Measurements from ENCODE around the gene MEOX1.

The MEOX1 gene

DNA sequence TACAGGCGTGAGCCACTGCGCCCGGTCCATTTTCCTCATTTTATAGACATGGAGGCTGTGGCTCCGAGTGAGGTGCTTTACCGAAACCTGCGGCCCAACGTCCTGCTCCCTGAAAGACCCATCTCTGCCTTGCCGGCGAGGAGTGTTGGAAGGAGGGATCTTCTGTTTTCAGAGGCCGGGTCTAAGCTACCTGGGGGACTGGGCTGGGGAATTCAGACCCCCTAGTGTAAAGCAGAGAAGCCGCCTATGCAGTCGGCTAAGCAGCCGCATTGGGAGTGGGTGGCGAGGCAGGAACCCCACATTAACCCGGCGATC, 16.3 kb downstream of the MEOX1 start:
- TF ChIP-seq, protein P1, sequence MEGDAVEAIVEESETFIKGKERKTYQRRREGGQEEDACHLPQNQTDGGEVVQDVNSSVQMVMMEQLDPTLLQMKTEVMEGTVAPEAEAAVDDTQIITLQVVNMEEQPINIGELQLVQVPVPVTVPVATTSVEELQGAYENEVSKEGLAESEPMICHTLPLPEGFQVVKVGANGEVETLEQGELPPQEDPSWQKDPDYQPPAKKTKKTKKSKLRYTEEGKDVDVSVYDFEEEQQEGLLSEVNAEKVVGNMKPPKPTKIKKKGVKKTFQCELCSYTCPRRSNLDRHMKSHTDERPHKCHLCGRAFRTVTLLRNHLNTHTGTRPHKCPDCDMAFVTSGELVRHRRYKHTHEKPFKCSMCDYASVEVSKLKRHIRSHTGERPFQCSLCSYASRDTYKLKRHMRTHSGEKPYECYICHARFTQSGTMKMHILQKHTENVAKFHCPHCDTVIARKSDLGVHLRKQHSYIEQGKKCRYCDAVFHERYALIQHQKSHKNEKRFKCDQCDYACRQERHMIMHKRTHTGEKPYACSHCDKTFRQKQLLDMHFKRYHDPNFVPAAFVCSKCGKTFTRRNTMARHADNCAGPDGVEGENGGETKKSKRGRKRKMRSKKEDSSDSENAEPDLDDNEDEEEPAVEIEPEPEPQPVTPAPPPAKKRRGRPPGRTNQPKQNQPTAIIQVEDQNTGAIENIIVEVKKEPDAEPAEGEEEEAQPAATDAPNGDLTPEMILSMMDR (conservative IDR thresholded peaks at IDR 0.05; ENCODE audit: low read depth, low read length) = no peak
- H2AFZ ChIP-seq (ENCODE audit: low read depth) = no peak overlapping the region
- no peak overlapping the region for H3K9ac ChIP-seq
- H3K27ac ChIP-seq = no peak overlapping the region
- no peaks in the 10 kb centered on the region for H4K20me1 ChIP-seq (ENCODE audit: insufficient read depth)
- no peaks in the 10 kb centered on the region for H3K36me3 ChIP-seq (ENCODE audit: insufficient read depth)
- H3K79me2 ChIP-seq (ENCODE audit: insufficient read depth, low read depth) = no peaks in the 10 kb centered on the region
- no peak overlapping the region for H3K4me3 ChIP-seq (IDR thresholded peaks at IDR 0.05; ENCODE audit: insufficient read depth, low read depth, low read length)
- H3K4me2 ChIP-seq = no peak overlapping the region
- peaks cover 10% of the 10 kb centered on the region; the same call in 1 of the 2 replicates for H3K27me3 ChIP-seq (ENCODE audit: insufficient read depth, low read depth)
- H3K4me1 ChIP-seq (ENCODE audit: low read depth, poor library complexity, severe bottlenecking) = no peaks in the 10 kb centered on the region

DNA sequence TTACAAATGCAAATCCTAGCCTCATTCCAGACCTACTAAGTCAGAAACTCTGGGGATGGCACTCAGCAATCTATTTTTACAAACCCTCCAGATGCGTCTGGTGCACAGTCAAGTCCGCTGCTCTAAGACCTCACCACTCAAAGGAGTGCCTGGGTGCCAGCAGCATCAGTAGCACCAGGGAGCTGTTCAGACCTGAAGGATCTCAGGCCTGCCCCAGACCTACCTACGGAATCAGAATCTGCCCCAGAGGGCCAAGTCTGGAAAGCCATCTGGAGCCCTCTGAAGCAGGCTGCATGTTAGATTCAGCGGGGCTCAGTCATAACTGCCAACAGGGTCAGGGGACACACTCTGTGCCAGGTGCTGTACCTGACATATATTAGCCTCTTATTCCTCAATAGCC, 17.6 kb downstream of the MEOX1 start:
- Histone ChIP-seq H3K36me3 (ENCODE audit: insufficient read depth) (no peaks in the 10 kb centered on the region), H3K4me2 (no peak overlapping the region), H3K79me2 (ENCODE audit: insufficient read depth, low read depth) (no peaks in the 10 kb centered on the region), H2AFZ (ENCODE audit: low read depth) (no peak overlapping the region), H3K27ac (no peak overlapping the region), H3K4me3 (IDR thresholded peaks at IDR 0.05; ENCODE audit: insufficient read depth, low read depth, low read length) (no peak overlapping the region), H3K27me3 (ENCODE audit: insufficient read depth, low read depth) (peaks cover 13% of the 10 kb centered on the region; the same call in 1 of the 2 replicates), H3K9ac (no peak overlapping the region), H3K4me1 (ENCODE audit: low read depth, poor library complexity, severe bottlenecking) (no peaks in the 10 kb centered on the region), H4K20me1 (ENCODE audit: insufficient read depth) (no peaks in the 10 kb centered on the region)
- TF ChIP-seq, protein P1 (conservative IDR thresholded peaks at IDR 0.05; ENCODE audit: low read depth, low read length) = no peak

DNA sequence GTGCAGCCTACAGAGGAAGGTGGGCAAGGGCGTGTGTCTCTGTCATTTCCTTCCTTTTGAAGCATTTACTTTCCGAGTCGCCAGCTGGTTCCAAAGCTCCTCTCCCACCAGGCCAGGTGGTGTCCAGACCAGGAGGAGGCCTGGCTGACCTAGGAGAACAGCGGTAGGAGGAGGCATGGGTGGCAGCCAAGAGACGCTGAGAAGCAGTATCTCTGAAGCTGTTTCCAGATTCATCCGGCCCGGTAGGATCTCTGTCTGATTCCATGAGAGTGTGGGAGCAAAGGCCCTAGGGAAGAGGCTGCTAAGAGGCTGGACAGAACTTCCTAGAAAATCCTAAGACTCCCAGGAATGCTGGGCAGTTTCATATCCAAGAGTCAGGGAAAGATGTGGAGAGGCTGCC, 20.3 kb downstream of the MEOX1 start:
- H2AFZ ChIP-seq (ENCODE audit: low read depth) = no peak overlapping the region
- TF ChIP-seq, protein P1 (conservative IDR thresholded peaks at IDR 0.05; ENCODE audit: low read depth, low read length) = no peak
- H3K36me3 ChIP-seq (ENCODE audit: insufficient read depth) = no peaks in the 10 kb centered on the region
- H3K27me3 ChIP-seq (ENCODE audit: insufficient read depth, low read depth) = peaks cover 29% of the 10 kb centered on the region
- no peak overlapping the region for H3K27ac ChIP-seq
- H3K4me2 ChIP-seq = no peak overlapping the region
- H4K20me1 ChIP-seq (ENCODE audit: insufficient read depth) = no peaks in the 10 kb centered on the region
- H3K79me2 ChIP-seq (ENCODE audit: insufficient read depth, low read depth) = no peaks in the 10 kb centered on the region
- H3K4me1 ChIP-seq (ENCODE audit: low read depth, poor library complexity, severe bottlenecking) = no peaks in the 10 kb centered on the region
- no peak overlapping the region for H3K4me3 ChIP-seq (IDR thresholded peaks at IDR 0.05; ENCODE audit: insufficient read depth, low read depth, low read length)
- H3K9ac ChIP-seq = no peak overlapping the region

DNA sequence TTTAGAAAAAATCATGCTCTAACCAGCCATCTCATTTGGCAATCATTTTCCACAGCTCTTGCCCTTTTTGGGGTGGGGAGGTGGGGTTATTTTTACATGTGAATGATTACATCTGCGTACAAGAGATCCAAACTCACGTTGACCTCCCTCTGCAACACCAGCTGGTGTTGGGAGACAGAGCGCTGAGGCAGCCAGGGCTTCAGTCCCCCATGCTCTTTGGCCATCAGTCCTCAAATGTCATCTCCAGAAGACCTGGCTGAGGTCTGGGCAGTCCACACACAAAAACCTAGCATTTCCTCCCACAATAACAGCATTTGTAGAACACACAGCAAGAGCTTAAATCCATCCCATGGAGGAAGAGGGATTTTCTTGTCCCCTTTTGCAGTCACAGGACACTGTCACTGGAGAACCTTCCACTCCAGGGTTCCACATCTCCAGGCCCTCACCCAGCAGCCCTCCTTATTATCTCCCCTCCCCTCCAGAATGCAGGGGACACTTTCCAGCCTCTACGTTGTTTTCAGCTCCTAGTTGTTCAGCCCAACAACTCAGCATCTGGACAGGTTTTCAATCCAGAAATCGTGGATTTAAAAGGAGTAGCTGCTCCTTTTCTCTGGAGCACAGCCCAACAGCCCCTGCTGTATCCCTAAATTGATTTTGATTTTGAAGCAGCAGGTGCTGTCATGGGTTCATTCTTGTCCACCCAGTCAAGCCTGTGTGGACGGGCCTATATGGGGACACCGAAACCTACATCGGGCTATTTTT, 21.1 kb downstream of the MEOX1 start:
- Histone ChIP-seq H4K20me1 (ENCODE audit: insufficient read depth) (no peaks in the 10 kb centered on the region), H3K9ac (no peak overlapping the region), H3K4me3 (IDR thresholded peaks at IDR 0.05; ENCODE audit: insufficient read depth, low read depth, low read length) (no peak overlapping the region), H3K4me2 (no peak overlapping the region), H2AFZ (ENCODE audit: low read depth) (no peak overlapping the region), H3K4me1 (ENCODE audit: low read depth, poor library complexity, severe bottlenecking) (no peaks in the 10 kb centered on the region), H3K27ac (no peak overlapping the region), H3K27me3 (ENCODE audit: insufficient read depth, low read depth) (peaks cover 29% of the 10 kb centered on the region), H3K79me2 (ENCODE audit: insufficient read depth, low read depth) (no peaks in the 10 kb centered on the region), H3K36me3 (ENCODE audit: insufficient read depth) (no peaks in the 10 kb centered on the region)
- TF ChIP-seq, protein P1 (conservative IDR thresholded peaks at IDR 0.05; ENCODE audit: low read depth, low read length) = no peak
